ENCODE measurements around the gene PGAP6.
A peak's percentile ranks its signal among the peaks of the same experiment; 100 is the strongest.
"Not testable (repeated sequence)": the region's sequence is repeated elsewhere in the genome, so short reads cannot be mapped to it uniquely, and the experiment has no call there.

The PGAP6 gene

DNA sequence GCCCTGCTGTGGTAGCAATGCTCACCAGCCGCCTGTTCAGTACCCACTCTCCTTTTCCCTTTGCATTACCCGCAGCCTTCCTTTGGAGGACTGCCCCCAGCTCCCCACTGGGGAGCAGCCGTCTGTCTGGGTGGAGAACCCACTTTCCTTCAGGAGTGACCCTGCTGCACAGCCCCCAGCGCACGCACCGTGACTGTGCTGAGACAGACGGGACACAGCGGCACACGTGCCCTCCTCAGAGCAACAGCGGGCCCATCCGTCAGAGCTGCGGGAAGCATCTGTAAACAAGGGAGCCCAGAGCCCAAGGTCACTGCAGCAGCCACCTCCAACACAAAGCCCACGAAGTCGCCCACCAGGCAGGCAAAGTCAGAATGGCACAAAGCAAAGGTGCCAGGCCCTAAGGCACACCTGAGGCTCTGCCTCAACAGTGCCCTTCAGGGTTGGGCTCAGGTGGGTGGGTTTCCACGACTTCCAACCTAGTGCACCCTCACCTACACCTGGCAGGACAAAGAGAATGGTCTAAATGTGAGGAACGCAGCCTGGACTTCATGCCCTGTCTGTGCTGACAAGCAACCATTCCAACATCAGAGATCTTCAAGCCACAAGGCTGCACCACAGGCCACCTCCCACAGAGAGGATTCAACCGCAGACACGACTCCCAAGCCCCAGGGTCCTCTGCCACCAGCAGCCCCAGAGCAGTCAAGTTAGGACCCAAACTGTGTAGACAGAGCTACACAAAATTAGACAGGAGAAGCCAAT lies 39.1 kb downstream of the PGAP6 start:
- Histone ChIP-seq H3K36me3 (ENCODE audit: insufficient read depth, low read length) (peaks cover 18% of the 10 kb centered on the region; the same call in 1 of the 2 replicates), H3K4me3 (no peak overlapping the region), H3K9ac (ENCODE audit: insufficient read length) (no peak overlapping the region), H3K9me3 (ENCODE audit: low read depth, low read length) (no peaks in the 10 kb centered on the region), H3K27ac (no peak overlapping the region)
- no peak for TF ChIP-seq FOXP2 (optimal IDR thresholded peaks at IDR 0.05; ENCODE audit: control extremely low read depth, extremely low read length, insufficient read depth)
- TF ChIP-seq POLR2AphosphoS5 (IDR thresholded peaks at IDR 0.05; ENCODE audit: borderline replicate concordance, low read depth, low read length) = no peak
- no peak for TF ChIP-seq EZH2 (IDR thresholded peaks at IDR 0.05)
- DNase-seq (ENCODE audit: low read depth, low spot score) = no peak

DNA sequence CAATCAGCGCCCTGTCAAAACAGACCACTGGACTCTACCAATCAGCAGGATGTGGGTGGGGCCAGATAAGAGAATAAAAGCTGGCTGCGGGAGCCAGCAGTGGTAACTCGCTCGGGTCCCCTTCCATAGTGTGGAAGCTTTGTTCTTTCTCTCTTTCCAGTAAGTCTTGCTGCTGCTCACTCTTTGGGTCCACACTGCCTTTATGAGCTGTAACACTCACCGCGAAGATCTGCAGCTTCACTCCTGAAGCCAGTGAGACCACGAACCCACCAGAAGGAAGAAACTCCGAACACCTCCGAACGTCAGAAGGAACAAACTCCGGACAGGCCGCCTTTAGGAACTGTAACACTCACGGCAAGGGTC lies 39.8 kb downstream of the PGAP6 start:
- not testable (repeated sequence) for H3K4me3 ChIP-seq; H3K27ac ChIP-seq; DNase-seq (ENCODE audit: low read depth, low spot score); H3K9ac ChIP-seq (ENCODE audit: insufficient read length); H3K9me3 ChIP-seq (ENCODE audit: low read depth, low read length)
- peaks cover 18% of the 10 kb centered on the region; the same call in 1 of the 2 replicates for H3K36me3 ChIP-seq (ENCODE audit: insufficient read depth, low read length)

DNA sequence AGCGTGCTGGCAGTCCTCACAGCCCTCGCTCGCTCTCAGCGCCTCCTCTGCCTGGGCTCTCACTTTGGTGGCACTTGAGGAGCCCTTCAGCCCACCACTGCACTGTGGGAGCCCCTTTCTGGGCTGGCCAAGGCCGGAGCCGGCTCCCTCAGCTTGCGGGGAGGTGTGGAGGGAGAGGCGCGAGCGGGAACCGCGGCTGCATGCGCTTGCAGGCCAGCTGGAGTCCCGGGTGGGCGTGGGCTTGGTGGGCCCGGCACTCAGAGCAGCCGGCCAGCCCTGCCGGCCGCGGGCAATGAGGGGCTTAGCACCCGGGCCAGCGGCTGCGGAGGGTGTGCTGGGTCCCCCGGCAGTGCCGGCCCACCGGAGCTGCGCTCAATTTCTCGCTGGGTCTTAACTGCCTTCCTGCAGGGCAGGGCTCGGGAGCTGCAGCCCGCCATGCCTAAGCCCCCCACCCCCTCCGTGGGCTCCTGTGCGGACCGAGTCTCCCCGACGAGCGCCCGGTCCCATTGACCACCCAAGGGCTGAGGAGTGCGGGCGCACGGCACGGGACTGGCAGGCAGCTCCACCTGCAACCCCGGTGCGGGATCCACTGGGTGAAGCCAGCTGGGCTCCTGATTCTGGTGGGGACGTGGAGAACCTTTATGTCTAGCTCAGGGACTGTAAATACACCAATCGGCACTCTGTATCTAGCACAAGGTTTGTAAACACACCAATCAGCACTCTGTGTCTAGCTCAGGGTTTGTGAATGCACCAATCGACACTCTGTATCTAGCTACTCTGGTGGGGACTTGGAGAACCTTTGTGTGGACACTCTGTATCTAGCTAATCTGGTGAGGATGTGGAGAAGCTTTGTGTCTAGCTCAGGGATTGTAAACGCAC lies 40.4 kb downstream of the PGAP6 start:
- H3K27ac ChIP-seq; H3K9ac ChIP-seq (ENCODE audit: insufficient read length); H3K9me3 ChIP-seq (ENCODE audit: low read depth, low read length); H3K4me3 ChIP-seq; DNase-seq (ENCODE audit: low read depth, low spot score): not testable (repeated sequence)
- H3K36me3 ChIP-seq (ENCODE audit: insufficient read depth, low read length) = peaks cover 14% of the 10 kb centered on the region; the same call in 1 of the 2 replicates

DNA sequence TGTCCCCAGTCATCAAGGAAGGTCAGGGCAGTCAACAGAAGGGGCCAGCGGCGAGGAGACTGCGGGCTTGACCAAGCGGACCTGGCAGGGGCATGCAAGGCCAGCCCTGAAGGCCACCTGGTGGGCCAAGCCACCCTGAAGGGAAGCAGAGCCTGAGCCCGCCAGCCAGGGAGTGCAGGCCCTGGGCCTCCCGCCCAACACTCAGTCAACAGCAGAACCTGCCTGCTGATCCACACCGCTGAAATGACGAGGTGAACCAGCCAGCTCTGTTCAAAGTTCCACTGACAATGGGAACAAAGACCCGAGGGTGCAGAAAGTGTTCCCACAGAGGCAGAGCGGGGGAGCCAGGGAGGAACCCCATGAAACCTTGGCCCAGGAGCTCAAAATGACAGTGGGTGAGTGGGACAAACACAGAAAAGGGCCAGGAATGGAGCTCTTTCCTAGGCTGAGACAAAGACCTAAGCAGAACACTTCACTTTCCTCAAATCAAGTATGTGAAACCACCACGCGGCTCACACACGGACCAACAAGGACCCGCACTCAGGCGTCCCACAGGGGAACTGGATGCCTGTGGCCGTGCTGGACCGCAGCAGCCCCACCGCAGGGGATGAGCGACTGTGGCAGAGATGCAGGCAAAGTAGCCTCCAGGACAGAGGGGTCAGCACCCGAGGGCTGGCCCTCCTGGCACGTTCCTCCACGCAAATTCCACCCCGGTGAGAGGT lies 41.2 kb downstream of the PGAP6 start:
- no peak for TF ChIP-seq EZH2 (IDR thresholded peaks at IDR 0.05)
- no peak for TF ChIP-seq FOXP2 (optimal IDR thresholded peaks at IDR 0.05; ENCODE audit: control extremely low read depth, extremely low read length, insufficient read depth)
- TF ChIP-seq POLR2AphosphoS5 (IDR thresholded peaks at IDR 0.05; ENCODE audit: borderline replicate concordance, low read depth, low read length) = no peak
- Histone ChIP-seq H3K9ac (ENCODE audit: insufficient read length) (no peak overlapping the region), H3K27ac (peak overlapping the region; percentile 14; the same call in 1 of the 2 replicates)

DNA sequence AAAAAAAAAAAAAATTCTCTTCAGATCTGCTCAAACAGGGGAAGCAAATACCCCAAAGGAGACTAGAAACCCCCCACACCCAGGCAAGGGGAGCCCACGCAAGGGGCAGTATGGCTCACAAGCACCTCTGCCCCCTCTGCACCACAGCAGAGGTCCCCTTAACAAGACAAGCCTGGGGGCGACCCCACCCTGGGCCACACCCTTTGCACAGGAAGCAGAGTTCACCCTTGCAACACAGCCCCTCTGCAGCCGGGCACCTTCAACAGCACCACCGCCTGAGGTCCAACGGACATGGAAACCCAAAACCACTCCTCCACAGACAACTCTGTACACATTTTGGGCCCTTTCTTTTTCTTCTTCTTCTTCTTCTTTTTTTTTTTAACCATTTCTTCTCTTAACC lies 42.1 kb downstream of the PGAP6 start:
- H3K27ac ChIP-seq = no peak overlapping the region
- no peak overlapping the region for H3K9ac ChIP-seq (ENCODE audit: insufficient read length)
- no peak overlapping the region for H3K4me3 ChIP-seq
- no peaks in the 10 kb centered on the region for H3K9me3 ChIP-seq (ENCODE audit: low read depth, low read length)
- no peak for DNase-seq (ENCODE audit: low read depth, low spot score)
- TF ChIP-seq FOXP2 (optimal IDR thresholded peaks at IDR 0.05; ENCODE audit: control extremely low read depth, extremely low read length, insufficient read depth) (no peak), EZH2 (IDR thresholded peaks at IDR 0.05) (no peak), POLR2AphosphoS5 (IDR thresholded peaks at IDR 0.05; ENCODE audit: borderline replicate concordance, low read depth, low read length) (no peak)
- peaks cover 5% of the 10 kb centered on the region; the same call in 1 of the 2 replicates for H3K36me3 ChIP-seq (ENCODE audit: insufficient read depth, low read length)

More for the DNA sequence above, 41.2 kb downstream of the PGAP6 start:
- peaks cover 8% of the 10 kb centered on the region; the same call in 1 of the 2 replicates for H3K36me3 ChIP-seq (ENCODE audit: insufficient read depth, low read length)
- H3K4me3 ChIP-seq = no peak overlapping the region
- H3K9me3 ChIP-seq (ENCODE audit: low read depth, low read length) = no peaks in the 10 kb centered on the region
- no peak for DNase-seq (ENCODE audit: low read depth, low spot score)

DNA sequence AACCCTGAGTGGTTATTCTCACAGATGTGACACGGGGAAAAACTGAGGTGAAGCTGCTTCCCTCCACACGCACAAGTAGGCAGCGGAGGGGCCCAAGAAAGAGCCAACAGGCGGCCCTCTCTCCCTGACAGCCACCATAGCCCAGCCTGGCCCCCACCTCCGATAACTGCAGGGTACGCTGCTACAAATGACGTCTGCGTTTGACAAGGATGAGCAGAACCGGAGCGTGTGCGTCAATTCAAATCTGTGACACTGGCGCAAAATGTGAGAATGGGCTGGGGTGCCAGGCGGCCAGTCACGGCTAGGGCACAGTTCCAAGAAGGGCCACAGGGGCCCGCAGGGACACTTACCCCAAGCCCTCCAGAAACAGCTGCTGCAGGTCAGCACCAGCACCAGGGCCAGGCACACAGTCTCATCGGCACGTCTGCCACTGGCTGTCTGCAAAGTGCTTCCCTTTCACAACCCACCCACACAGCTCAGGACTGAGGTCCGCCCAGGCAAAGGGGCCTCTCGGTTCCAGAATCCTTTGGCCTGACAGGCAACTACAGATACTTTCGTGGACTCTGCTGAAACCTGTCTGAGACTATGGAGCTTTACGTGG lies 43.7 kb downstream of the PGAP6 start:
- TF ChIP-seq EZH2 (IDR thresholded peaks at IDR 0.05) = no peak
- TF ChIP-seq FOXP2 (optimal IDR thresholded peaks at IDR 0.05; ENCODE audit: control extremely low read depth, extremely low read length, insufficient read depth) = no peak
- TF ChIP-seq POLR2AphosphoS5 (IDR thresholded peaks at IDR 0.05; ENCODE audit: borderline replicate concordance, low read depth, low read length) = no peak
- H3K9ac ChIP-seq (ENCODE audit: insufficient read length) = no peak overlapping the region
- H3K27ac ChIP-seq = no peak overlapping the region
- H3K9me3 ChIP-seq (ENCODE audit: low read depth, low read length) = no peaks in the 10 kb centered on the region
- no peaks in the 10 kb centered on the region for H3K36me3 ChIP-seq (ENCODE audit: insufficient read depth, low read length)
- H3K4me3 ChIP-seq = no peak overlapping the region
- DNase-seq (ENCODE audit: low read depth, low spot score) = no peak

DNA sequence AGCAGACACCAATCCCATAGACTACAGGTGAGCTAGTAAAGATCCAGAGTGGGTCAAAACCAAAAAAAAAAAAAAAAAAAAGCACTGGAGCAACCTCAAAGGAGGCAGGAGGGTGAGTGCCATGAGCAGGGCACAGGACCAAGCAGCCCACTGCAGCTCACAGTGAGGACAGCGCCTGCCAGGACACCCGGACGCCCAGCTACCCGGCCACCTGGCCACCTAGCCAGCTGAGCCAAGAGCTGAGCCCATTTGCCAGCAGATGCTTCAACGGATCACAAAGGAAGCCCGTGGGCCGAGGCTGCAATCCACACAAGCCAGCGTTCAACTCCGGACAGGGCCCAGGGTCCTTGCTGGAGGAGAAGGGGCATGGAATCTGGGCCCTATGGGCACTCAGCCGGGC lies 44.3 kb downstream of the PGAP6 start:
- TF ChIP-seq EZH2 (IDR thresholded peaks at IDR 0.05) = no peak
- Histone ChIP-seq H3K4me3 (no peak overlapping the region), H3K36me3 (ENCODE audit: insufficient read depth, low read length) (no peaks in the 10 kb centered on the region), H3K9me3 (ENCODE audit: low read depth, low read length) (no peaks in the 10 kb centered on the region), H3K27ac (no peak overlapping the region), H3K9ac (ENCODE audit: insufficient read length) (no peak overlapping the region)
- DNase-seq (ENCODE audit: low read depth, low spot score) = no peak

DNA sequence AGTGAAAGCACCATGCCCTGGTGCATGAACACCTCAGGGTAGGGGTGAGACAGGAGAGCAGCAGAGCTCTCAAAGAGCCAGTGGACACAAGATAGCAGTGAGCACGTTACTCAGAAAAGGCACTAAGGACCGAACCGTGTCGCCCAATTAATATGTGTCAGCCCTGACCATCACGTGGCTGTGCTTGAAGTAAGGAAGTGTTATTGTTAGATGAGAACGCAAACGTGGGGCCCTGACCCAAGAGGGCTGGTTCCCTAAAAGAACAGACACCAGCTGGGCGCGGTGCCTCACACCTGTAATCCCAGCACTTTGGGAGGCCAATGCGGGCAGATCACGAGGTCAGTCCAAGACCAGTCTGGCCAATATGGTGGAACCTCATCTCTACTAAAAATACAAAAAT lies 45.5 kb downstream of the PGAP6 start:
- Histone ChIP-seq H3K9ac (ENCODE audit: insufficient read length) (no peak overlapping the region), H3K9me3 (ENCODE audit: low read depth, low read length) (no peaks in the 10 kb centered on the region), H3K27ac (no peak overlapping the region), H3K4me3 (no peak overlapping the region), H3K36me3 (ENCODE audit: insufficient read depth, low read length) (no peaks in the 10 kb centered on the region)
- no peak for DNase-seq (ENCODE audit: low read depth, low spot score)
- no peak for TF ChIP-seq EZH2 (IDR thresholded peaks at IDR 0.05)
- TF ChIP-seq FOXP2 (optimal IDR thresholded peaks at IDR 0.05; ENCODE audit: control extremely low read depth, extremely low read length, insufficient read depth) = no peak
- no peak for TF ChIP-seq POLR2AphosphoS5 (IDR thresholded peaks at IDR 0.05; ENCODE audit: borderline replicate concordance, low read depth, low read length)

DNA sequence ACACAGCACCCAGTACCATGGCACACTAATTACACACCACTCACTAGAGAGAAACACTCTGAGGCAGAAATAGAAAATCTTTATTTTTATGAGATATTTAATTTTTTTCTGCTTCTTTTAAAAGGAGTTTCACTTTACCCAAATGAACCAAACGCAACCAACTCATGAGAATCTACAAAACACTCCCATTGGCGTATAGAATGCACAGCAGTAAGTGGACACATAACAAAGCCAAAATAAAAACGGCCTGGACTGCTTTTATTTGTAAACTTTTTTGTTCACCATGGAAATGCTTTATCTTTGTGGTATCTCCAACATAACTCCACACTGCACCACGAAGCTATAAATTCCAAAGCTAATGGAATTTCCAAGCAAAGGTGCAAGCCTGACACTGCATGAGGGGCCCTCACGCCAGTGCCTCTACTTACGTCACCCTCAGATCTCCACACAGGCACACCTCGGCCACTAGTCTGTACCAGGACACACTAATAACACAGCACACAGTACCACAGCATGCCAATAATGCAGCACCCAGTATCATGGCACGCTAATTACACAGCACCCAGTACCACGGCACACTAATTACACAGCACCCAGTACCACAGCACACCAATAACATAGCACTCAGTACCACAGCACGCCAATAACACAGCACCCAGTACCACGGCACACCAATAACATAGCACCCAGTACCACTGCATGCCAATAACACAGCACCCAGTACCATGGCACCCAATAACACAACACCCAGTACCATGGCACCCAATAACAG lies 46.7 kb downstream of the PGAP6 start:
- not testable (repeated sequence) for DNase-seq (ENCODE audit: low read depth, low spot score); H3K9me3 ChIP-seq (ENCODE audit: low read depth, low read length); H3K36me3 ChIP-seq (ENCODE audit: insufficient read depth, low read length); H3K27ac ChIP-seq; H3K4me3 ChIP-seq; H3K9ac ChIP-seq (ENCODE audit: insufficient read length)

DNA sequence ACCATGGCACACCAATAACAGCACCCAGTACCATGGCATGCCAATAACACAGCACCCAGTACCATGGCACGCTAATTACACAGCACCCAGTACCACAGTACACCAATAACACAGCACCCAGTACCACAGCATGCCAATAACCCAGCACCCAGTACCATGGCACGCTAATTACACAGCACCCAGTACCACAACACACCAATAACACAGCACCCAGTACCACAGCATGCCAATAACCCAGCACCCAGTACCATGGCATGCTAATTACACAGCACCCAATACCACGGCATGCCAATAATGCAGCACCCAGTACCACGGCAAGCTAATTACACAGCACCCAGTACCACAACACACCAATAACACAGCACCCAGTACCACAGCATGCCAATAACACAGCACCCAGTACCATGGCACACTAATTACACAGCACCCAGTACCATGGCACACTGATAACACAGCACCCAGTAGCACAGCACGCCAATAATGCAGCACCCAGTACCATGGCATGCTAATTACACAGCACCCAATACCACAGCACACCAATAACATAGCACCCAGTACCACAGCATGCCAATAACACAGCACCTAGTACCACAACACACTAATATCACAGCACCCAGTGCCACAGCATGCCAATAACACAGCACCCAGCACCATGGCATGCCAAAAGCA lies 47.5 kb downstream of the PGAP6 start:
- H3K9ac ChIP-seq (ENCODE audit: insufficient read length); DNase-seq (ENCODE audit: low read depth, low spot score); H3K4me3 ChIP-seq; H3K27ac ChIP-seq; H3K36me3 ChIP-seq (ENCODE audit: insufficient read depth, low read length); H3K9me3 ChIP-seq (ENCODE audit: low read depth, low read length): not testable (repeated sequence)
